NCI-H345 (cell line): ENCODE data around the gene RPL14.

Experiments used
- DNase-seq: peaks from one replicate; lab custom pipeline; 2025; lab: John Stamatoyannopoulos, UW

The RPL14 gene

GRCh38 chr3:40463579-40463978 is 6.4 kb downstream of the RPL14 start:
- DNase-seq = no peak

GRCh38 chr3:40464339-40465110 is 7.4 kb downstream of the RPL14 start:
- no peak for DNase-seq

- no peak for DNase-seq
Observed at GRCh38 chr3:40465111-40465407, 7.9 kb downstream of the RPL14 start.

GRCh38 chr3:40465456-40465855 is 8.3 kb downstream of the RPL14 start:
- no peak for DNase-seq

GRCh38 chr3:40468018-40468417 is 10.9 kb downstream of the RPL14 start:
- DNase-seq = no peak

- no peak for DNase-seq
Observed at GRCh38 chr3:40470701-40471100, 13.6 kb downstream of the RPL14 start.

GRCh38 chr3:40476478-40477470 is 19.6 kb downstream of the RPL14 start, which contains the start of gene ZNF619:
Gene ZNF619, plus strand, starts transcription at chr3:40477122. Its CDS starts 858 bp downstream, at chr3:40477980.
- peak; percentile 43 for DNase-seq

GRCh38 chr3:40477666-40478065 is 20.5 kb downstream of the RPL14 start:
- DNase-seq = no peak

GRCh38 chr3:40487172-40487571 is 30.0 kb downstream of the RPL14 start:
- no peak for DNase-seq

- DNase-seq = no peak
Observed at GRCh38 chr3:40490916-40491315, 33.8 kb downstream of the RPL14 start.

GRCh38 chr3:40494698-40495097 is 37.6 kb downstream of the RPL14 start:
- no peak for DNase-seq

GRCh38 chr3:40497288-40497687 is 40.1 kb downstream of the RPL14 start:
- DNase-seq = no peak

- no peak for DNase-seq
Observed at GRCh38 chr3:40499952-40500351, 42.8 kb downstream of the RPL14 start.

- no peak for DNase-seq
Observed at GRCh38 chr3:40502034-40502433, 44.9 kb downstream of the RPL14 start.

GRCh38 chr3:40504636-40505430 is 47.7 kb downstream of the RPL14 start:
- DNase-seq = no peak

GRCh38 chr3:40505599-40506462 is 48.7 kb downstream of the RPL14 start, which contains the start of gene ZNF620:
Gene ZNF620, plus strand, starts transcription at chr3:40506039. Its CDS starts 314 bp downstream, at chr3:40506353.
- peak; percentile 83 for DNase-seq

- DNase-seq = no peak
Observed at GRCh38 chr3:40511031-40511718, 54.0 kb downstream of the RPL14 start.

- DNase-seq = no peak
Observed at GRCh38 chr3:40516201-40516600, 59.1 kb downstream of the RPL14 start.

- no peak for DNase-seq
Observed at GRCh38 chr3:40518067-40518466, 60.9 kb downstream of the RPL14 start.
